ENCODE measurements around the gene MYO9A.

GRCh38 chr15:71844916-71845315, 273.0 kb downstream of the MYO9A start:
- TF ChIP-seq EZH2 (IDR thresholded peaks at IDR 0.05) (no peak), SIN3A (IDR thresholded peaks at IDR 0.05; ENCODE audit: low read depth) (no peak)
